ENCODE measurements around the gene MYH14. TPM values are rescaled to one million over a fixed set of nuclear protein-coding genes. Genes with fewer than 3 reads are reported as not detected.

MYH14 gene
- total RNA-seq, 5 donors from 2014 or later (not counting 1 experiment from before 2014, with no cell fraction given), result 0.23 to 0.79 (median 0.70) TPM; not detected in 2

- Mint-ChIP-seq H3K4me1 (peaks cover 13 to 22% (median 14%) of the 10 kb centered on the region in 3 donors), H3K27me3 (peaks cover 61 to 64% of the 10 kb centered on the region in 2 donors), H3K9me3 (no peaks in the 10 kb centered on the region), H3K4me3 (no peak overlapping the region), H3K36me3 (no peaks in the 10 kb centered on the region), H3K27ac (no peak overlapping the region)
- peaks cover 15 to 87% of the 10 kb centered on the region in 2 experiments for H3K27me3 ChIP-seq (replicated peaks in 1 of 2; ENCODE audit: control insufficient read depth in 2 of 2, extremely low read depth in 1 of 2, insufficient read depth in 2 of 2, low read length in 1 of 2)
- ATAC-seq (replicated peaks in 1 of 4) (no peak), DNase-seq (no peak)
- H3K27ac ChIP-seq (ENCODE audit: low read length), result no peak overlapping the region
- H3K4me1 ChIP-seq (ENCODE audit: control insufficient read depth in 1 of 2, extremely low read depth in 1 of 2, insufficient read depth in 2 of 2, low read length in 2 of 2), result peaks cover 0 to 16% of the 10 kb centered on the region in 2 experiments
- no peak overlapping the region for H3K4me3 ChIP-seq (ENCODE audit: control insufficient read depth in 1 of 2, extremely low read depth in 1 of 2, low read length in 1 of 2)
- H3K36me3 ChIP-seq (ENCODE audit: control insufficient read depth in 2 of 2, extremely low read depth in 1 of 2, insufficient read depth in 1 of 2, low read length in 1 of 2), result no peaks in the 10 kb centered on the region
- ChIA-PET POLR2A (interaction anchor here in 1 of 2 donors (0.7 kb wide), 1 partner anchor 163 kb away, joined by 3 read pairs; no protein-coding TSS in a partner anchor), CTCF (interaction anchor here in 1 of 2 donors (0.7 kb wide), 1 partner anchor 1341 kb away, joined by 5 read pairs; no protein-coding TSS in a partner anchor)
- WGBS (ENCODE audit: insufficient coverage), result 4% methylated on average over 10 of the region's 20 CpGs
- H3K9me3 ChIP-seq, result no peaks in the 10 kb centered on the region
Measured at GRCh38 chr19:50313812-50314536, 110.6 kb downstream of the MYH14 start.

DNA sequence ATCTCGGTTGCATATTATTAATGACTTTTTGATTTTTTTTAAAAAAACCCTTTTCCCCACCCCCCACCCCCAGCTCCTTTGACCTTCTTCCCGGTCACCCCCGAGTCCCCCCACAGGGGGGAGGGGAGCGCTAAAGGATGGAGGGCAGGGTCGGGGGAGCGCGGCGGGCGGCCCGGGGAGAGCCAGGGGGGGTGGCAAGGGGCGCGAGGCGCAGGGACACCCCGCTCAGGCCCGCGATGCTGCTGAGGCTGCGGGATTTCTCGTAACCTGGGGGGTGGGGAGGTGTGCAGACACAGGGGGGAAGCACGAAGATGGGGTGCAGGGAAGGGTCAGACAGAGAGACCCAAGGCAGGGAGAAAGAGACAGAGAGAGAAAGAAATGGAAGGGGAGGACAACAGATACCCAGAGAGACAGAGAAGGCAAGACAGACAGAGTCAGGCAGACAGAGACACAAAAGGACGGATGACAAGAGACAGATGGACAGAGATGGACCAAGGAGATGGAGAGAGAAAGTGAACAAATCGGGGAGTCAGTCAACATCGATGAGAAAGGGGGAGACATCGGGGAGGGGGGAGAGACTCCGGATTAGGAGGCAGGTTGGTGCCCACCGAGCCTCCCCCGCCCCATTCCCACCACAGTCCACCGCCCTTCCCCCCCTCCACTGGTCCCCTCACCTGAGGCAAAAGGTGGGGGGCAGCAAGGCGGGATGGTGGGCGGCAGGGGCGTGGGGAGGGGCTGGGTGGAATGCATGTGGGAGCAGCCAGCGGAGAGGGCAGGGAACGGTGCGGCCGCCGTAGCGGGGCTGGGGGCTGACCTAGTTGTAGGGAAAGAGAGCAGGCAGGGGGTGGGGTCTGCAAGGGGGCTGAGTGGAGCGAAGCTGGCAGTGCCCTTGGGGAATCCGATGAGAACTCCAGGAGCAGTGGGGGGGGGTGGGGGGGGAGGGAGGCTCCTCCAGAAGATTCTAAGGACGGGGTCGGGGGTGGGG lies 111.6 kb downstream of the MYH14 start:
- Mint-ChIP-seq H3K27me3 (peaks cover 63 to 67% of the 10 kb centered on the region in 2 donors), H3K4me1 (peaks cover 13 to 22% (median 14%) of the 10 kb centered on the region in 3 donors), H3K4me3 (peak overlapping the region in 1 of 3 donors; percentile 61), H3K36me3 (no peaks in the 10 kb centered on the region), H3K9me3 (no peaks in the 10 kb centered on the region), H3K27ac (no peak overlapping the region)
- ChIA-PET POLR2A (interaction anchor here in 1 of 2 donors (0.7 kb wide), 1 partner anchor 164 kb away, joined by 3 read pairs; no protein-coding TSS in a partner anchor), CTCF (interaction anchor here in 1 of 2 donors (0.7 kb wide), 1 partner anchor 1340 kb away, joined by 5 read pairs; no protein-coding TSS in a partner anchor)
- Histone ChIP-seq H3K36me3 (ENCODE audit: control insufficient read depth in 2 of 2, extremely low read depth in 1 of 2, insufficient read depth in 1 of 2, low read length in 1 of 2) (no peaks in the 10 kb centered on the region), H3K9me3 (no peaks in the 10 kb centered on the region), H3K4me1 (ENCODE audit: control insufficient read depth in 1 of 2, extremely low read depth in 1 of 2, insufficient read depth in 2 of 2, low read length in 2 of 2) (peaks cover 0 to 16% of the 10 kb centered on the region in 2 experiments), H3K4me3 (ENCODE audit: control insufficient read depth in 1 of 2, extremely low read depth in 1 of 2, low read length in 1 of 2) (no peak overlapping the region), H3K27ac (ENCODE audit: low read length) (no peak overlapping the region), H3K27me3 (replicated peaks in 1 of 2; ENCODE audit: control insufficient read depth in 2 of 2, extremely low read depth in 1 of 2, insufficient read depth in 2 of 2, low read length in 1 of 2) (peaks cover 13 to 88% of the 10 kb centered on the region in 2 experiments)
- 9% methylated on average over 17 of the region's 40 CpGs for WGBS (ENCODE audit: insufficient coverage)
- ATAC-seq (replicated peaks in 1 of 4), result no peak
- DNase-seq, result no peak

- CTCF ChIA-PET, result interaction anchor here in 1 of 2 donors (0.5 kb wide), 1 partner anchor 292 kb away, joined by 3 read pairs; no protein-coding TSS in a partner anchor
- peak overlapping the region in 1 of 2 donors; percentile 8 for H3K4me3 ChIP-seq (ENCODE audit: control insufficient read depth in 1 of 2, extremely low read depth in 1 of 2, low read length in 1 of 2)
- Mint-ChIP-seq H3K36me3 (no peaks in the 10 kb centered on the region), H3K4me3 (peak overlapping the region; percentile 44 to 63 (median 61)), H3K9me3 (no peaks in the 10 kb centered on the region), H3K27me3 (peaks cover 54 to 62% of the 10 kb centered on the region in 2 donors), H3K27ac (no peak overlapping the region), H3K4me1 (peaks cover 13 to 22% (median 14%) of the 10 kb centered on the region in 3 donors)
- ATAC-seq (replicated peaks in 1 of 4), result peak in 1 of 4 experiments; percentile 62
- peaks cover 0 to 16% of the 10 kb centered on the region in 2 experiments for H3K4me1 ChIP-seq (ENCODE audit: control insufficient read depth in 1 of 2, extremely low read depth in 1 of 2, insufficient read depth in 2 of 2, low read length in 2 of 2)
- POLR2A ChIA-PET, result interaction anchor here in 1 of 2 donors (0.7 kb wide), 1 partner anchor 164 kb away, joined by 4 read pairs; no protein-coding TSS in a partner anchor
- H3K27ac ChIP-seq (ENCODE audit: low read length), result no peak overlapping the region
- H3K27me3 ChIP-seq (replicated peaks in 1 of 2; ENCODE audit: control insufficient read depth in 2 of 2, extremely low read depth in 1 of 2, insufficient read depth in 2 of 2, low read length in 1 of 2), result peaks cover 12 to 85% of the 10 kb centered on the region in 2 experiments
- no peak for DNase-seq
- H3K36me3 ChIP-seq (ENCODE audit: control insufficient read depth in 2 of 2, extremely low read depth in 1 of 2, insufficient read depth in 1 of 2, low read length in 1 of 2), result no peaks in the 10 kb centered on the region
- whole genome bisulfite sequencing (ENCODE audit: insufficient coverage), result 0% methylated on average over 5 of the region's 18 CpGs
- no peaks in the 10 kb centered on the region for H3K9me3 ChIP-seq
Measured at GRCh38 chr19:50315773-50316448, 112.5 kb downstream of the MYH14 start.

GRCh38 chr19:50317115-50317514 lies 113.7 kb downstream of the MYH14 start:
- peaks cover 53 to 58% of the 10 kb centered on the region in 2 donors for H3K27me3 Mint-ChIP-seq
- 85% methylated on average over 2 of the region's 4 CpGs for WGBS (ENCODE audit: insufficient coverage)
- ATAC-seq (replicated peaks in 1 of 4), result no peak
- no peak overlapping the region for H3K27ac Mint-ChIP-seq
- H3K9me3 ChIP-seq, result no peaks in the 10 kb centered on the region
- no peak for DNase-seq
- H3K4me3 Mint-ChIP-seq, result no peak overlapping the region
- H3K4me1 ChIP-seq (ENCODE audit: control insufficient read depth in 1 of 2, extremely low read depth in 1 of 2, insufficient read depth in 2 of 2, low read length in 2 of 2), result peaks cover 0 to 16% of the 10 kb centered on the region in 2 experiments
- no peak overlapping the region for H3K27ac ChIP-seq (ENCODE audit: low read length)
- ChIA-PET CTCF (no interaction called here), POLR2A (no interaction called here)
- no peaks in the 10 kb centered on the region for H3K36me3 ChIP-seq (ENCODE audit: control insufficient read depth in 2 of 2, extremely low read depth in 1 of 2, insufficient read depth in 1 of 2, low read length in 1 of 2)
- H3K9me3 Mint-ChIP-seq, result no peaks in the 10 kb centered on the region
- H3K4me1 Mint-ChIP-seq, result peaks cover 13 to 22% (median 14%) of the 10 kb centered on the region in 3 donors
- no peaks in the 10 kb centered on the region for H3K36me3 Mint-ChIP-seq
- H3K27me3 ChIP-seq (replicated peaks in 1 of 2; ENCODE audit: control insufficient read depth in 2 of 2, extremely low read depth in 1 of 2, insufficient read depth in 2 of 2, low read length in 1 of 2), result peaks cover 12 to 76% of the 10 kb centered on the region in 2 experiments
- H3K4me3 ChIP-seq (ENCODE audit: control insufficient read depth in 1 of 2, extremely low read depth in 1 of 2, low read length in 1 of 2), result no peak overlapping the region

GRCh38 chr19:50318438-50318837 lies 115.0 kb downstream of the MYH14 start:
- Histone ChIP-seq H3K27ac (ENCODE audit: low read length) (no peak overlapping the region), H3K27me3 (replicated peaks in 1 of 2; ENCODE audit: control insufficient read depth in 2 of 2, extremely low read depth in 1 of 2, insufficient read depth in 2 of 2, low read length in 1 of 2) (peaks cover 8 to 70% of the 10 kb centered on the region in 2 experiments), H3K9me3 (no peaks in the 10 kb centered on the region), H3K36me3 (ENCODE audit: control insufficient read depth in 2 of 2, extremely low read depth in 1 of 2, insufficient read depth in 1 of 2, low read length in 1 of 2) (no peaks in the 10 kb centered on the region), H3K4me3 (ENCODE audit: control insufficient read depth in 1 of 2, extremely low read depth in 1 of 2, low read length in 1 of 2) (no peak overlapping the region), H3K4me1 (ENCODE audit: control insufficient read depth in 1 of 2, extremely low read depth in 1 of 2, insufficient read depth in 2 of 2, low read length in 2 of 2) (peaks cover 0 to 12% of the 10 kb centered on the region in 2 experiments)
- DNase-seq (no peak), ATAC-seq (replicated peaks in 1 of 4) (no peak)
- ChIA-PET POLR2A (no interaction called here), CTCF (no interaction called here)
- Mint-ChIP-seq H3K36me3 (no peaks in the 10 kb centered on the region), H3K4me1 (peaks cover 10 to 16% (median 11%) of the 10 kb centered on the region in 3 donors), H3K9me3 (no peaks in the 10 kb centered on the region), H3K27ac (no peak overlapping the region), H3K27me3 (peaks cover 46 to 49% of the 10 kb centered on the region in 2 donors), H3K4me3 (no peak overlapping the region)
- WGBS (ENCODE audit: insufficient coverage), result 80% methylated on average over 7 of the region's 8 CpGs

Measured in T-cell (primary cell).